ENCODE results near the gene OR2T3.
"Not testable (repeated sequence)": the region's sequence is repeated elsewhere in the genome, so short reads cannot be mapped to it uniquely, and the experiment has no call there.

Gene OR2T3, protein sequence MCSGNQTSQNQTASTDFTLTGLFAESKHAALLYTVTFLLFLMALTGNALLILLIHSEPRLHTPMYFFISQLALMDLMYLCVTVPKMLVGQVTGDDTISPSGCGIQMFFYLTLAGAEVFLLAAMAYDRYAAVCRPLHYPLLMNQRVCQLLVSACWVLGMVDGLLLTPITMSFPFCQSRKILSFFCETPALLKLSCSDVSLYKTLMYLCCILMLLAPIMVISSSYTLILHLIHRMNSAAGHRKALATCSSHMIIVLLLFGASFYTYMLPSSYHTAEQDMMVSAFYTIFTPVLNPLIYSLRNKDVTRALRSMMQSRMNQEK

GRCh38 chr1:248473051-248473450 is at the start of gene OR2T3:
Gene OR2T3, plus strand, starts transcription at chr1:248473351. Its CDS starts 0 bp downstream, at chr1:248473351.
- H3K9me3 ChIP-seq (ENCODE audit: control insufficient read depth, low read length); H3K27me3 ChIP-seq (ENCODE audit: control insufficient read depth, insufficient read depth, low read length); H3K4me3 ChIP-seq (ENCODE audit: low read length); H3K36me3 ChIP-seq (ENCODE audit: control insufficient read depth, insufficient read depth, low read length); H3K4me1 ChIP-seq (ENCODE audit: control insufficient read depth, insufficient read depth, low read length); H3K9ac ChIP-seq (ENCODE audit: low read length): not testable (repeated sequence)

- not testable (repeated sequence) for H3K36me3 ChIP-seq (ENCODE audit: control insufficient read depth, insufficient read depth, low read length); H3K4me1 ChIP-seq (ENCODE audit: control insufficient read depth, insufficient read depth, low read length); H3K9ac ChIP-seq (ENCODE audit: low read length); H3K4me3 ChIP-seq (ENCODE audit: low read length); H3K27me3 ChIP-seq (ENCODE audit: control insufficient read depth, insufficient read depth, low read length); H3K9me3 ChIP-seq (ENCODE audit: control insufficient read depth, low read length)
These were observed 45.5 kb upstream of the OR2T3 start for GRCh38 chr1:248427526-248428191.

DNA sequence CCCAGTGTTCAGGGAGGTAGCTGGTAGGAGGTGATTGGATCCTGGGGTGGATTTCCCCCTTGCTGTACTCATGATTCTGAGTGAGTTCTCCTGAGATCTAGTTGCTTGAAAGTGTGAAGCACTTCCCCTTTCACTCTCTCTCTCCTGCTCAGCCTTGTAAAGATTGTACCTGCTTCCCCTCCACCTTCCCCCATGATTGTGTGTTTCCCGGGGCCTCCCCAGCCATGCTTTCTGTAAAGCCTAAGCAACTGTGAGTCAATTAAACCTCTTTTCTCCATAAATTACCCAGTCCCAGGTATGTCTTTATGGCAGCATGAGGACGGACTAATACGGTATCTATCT is 45.0 kb upstream of the OR2T3 start:
- H3K27me3 ChIP-seq (ENCODE audit: control insufficient read depth, insufficient read depth, low read length); H3K4me1 ChIP-seq (ENCODE audit: control insufficient read depth, insufficient read depth, low read length); H3K36me3 ChIP-seq (ENCODE audit: control insufficient read depth, insufficient read depth, low read length); H3K9ac ChIP-seq (ENCODE audit: low read length); H3K9me3 ChIP-seq (ENCODE audit: control insufficient read depth, low read length); H3K4me3 ChIP-seq (ENCODE audit: low read length): not testable (repeated sequence)

DNA sequence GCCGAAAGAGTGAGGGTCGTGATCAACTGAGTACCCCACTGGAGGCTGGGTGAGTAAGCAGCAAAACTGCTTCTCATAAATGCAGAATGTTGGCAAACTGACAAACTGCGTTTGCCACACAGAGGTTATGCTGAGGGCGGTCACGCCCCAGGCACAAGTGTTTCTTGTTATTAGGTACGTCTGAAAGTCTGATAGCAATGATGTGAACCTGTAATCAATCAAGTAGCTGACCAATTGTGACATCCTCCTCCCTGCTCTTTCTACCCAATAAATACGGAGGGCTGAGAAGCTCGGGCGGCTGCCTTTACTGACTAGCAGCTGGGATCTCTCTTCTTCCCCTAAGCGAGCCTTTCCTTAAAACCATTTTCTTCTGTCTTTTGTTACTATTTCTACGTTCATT is 41.5 kb upstream of the OR2T3 start:
- H3K9ac ChIP-seq (ENCODE audit: low read length); H3K4me1 ChIP-seq (ENCODE audit: control insufficient read depth, insufficient read depth, low read length); H3K36me3 ChIP-seq (ENCODE audit: control insufficient read depth, insufficient read depth, low read length); H3K9me3 ChIP-seq (ENCODE audit: control insufficient read depth, low read length); H3K27me3 ChIP-seq (ENCODE audit: control insufficient read depth, insufficient read depth, low read length); H3K4me3 ChIP-seq (ENCODE audit: low read length): not testable (repeated sequence)

DNA sequence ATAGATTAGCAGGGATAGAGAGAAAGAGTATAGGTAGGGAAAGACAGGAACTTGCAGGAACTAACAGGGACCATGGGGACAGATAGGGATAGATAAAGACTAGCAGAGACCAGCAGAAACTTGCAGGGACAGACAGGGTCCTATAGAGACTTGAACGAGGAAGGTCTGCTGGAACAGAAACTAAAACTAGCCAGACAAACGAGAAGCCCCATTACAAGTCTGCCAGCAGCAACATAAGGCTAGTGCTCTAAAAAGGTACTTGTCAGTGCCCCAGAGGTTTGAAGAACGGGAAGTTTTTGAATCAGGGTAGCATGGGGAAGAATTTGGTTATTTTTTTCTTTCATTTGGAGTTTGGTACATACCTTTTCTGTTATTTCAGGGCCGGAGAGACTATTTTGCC is 41.0 kb upstream of the OR2T3 start:
- not testable (repeated sequence) for H3K36me3 ChIP-seq (ENCODE audit: control insufficient read depth, insufficient read depth, low read length); H3K4me1 ChIP-seq (ENCODE audit: control insufficient read depth, insufficient read depth, low read length); H3K27me3 ChIP-seq (ENCODE audit: control insufficient read depth, insufficient read depth, low read length); H3K9ac ChIP-seq (ENCODE audit: low read length); H3K9me3 ChIP-seq (ENCODE audit: control insufficient read depth, low read length); H3K4me3 ChIP-seq (ENCODE audit: low read length)

GRCh38 chr1:248433811-248434415 is 39.2 kb upstream of the OR2T3 start:
- not testable (repeated sequence) for H3K36me3 ChIP-seq (ENCODE audit: control insufficient read depth, insufficient read depth, low read length); H3K4me3 ChIP-seq (ENCODE audit: low read length)

GRCh38 chr1:248434913-248435312 is 38.2 kb upstream of the OR2T3 start:
- H3K36me3 ChIP-seq (ENCODE audit: control insufficient read depth, insufficient read depth, low read length); H3K4me3 ChIP-seq (ENCODE audit: low read length); H3K9me3 ChIP-seq (ENCODE audit: control insufficient read depth, low read length); H3K27me3 ChIP-seq (ENCODE audit: control insufficient read depth, insufficient read depth, low read length); H3K9ac ChIP-seq (ENCODE audit: low read length); H3K4me1 ChIP-seq (ENCODE audit: control insufficient read depth, insufficient read depth, low read length): not testable (repeated sequence)

More at GRCh38 chr1:248433811-248434415, 39.2 kb upstream of the OR2T3 start:
- H3K9ac ChIP-seq (ENCODE audit: low read length); H3K27me3 ChIP-seq (ENCODE audit: control insufficient read depth, insufficient read depth, low read length); H3K9me3 ChIP-seq (ENCODE audit: control insufficient read depth, low read length); H3K4me1 ChIP-seq (ENCODE audit: control insufficient read depth, insufficient read depth, low read length): not testable (repeated sequence)

DNA sequence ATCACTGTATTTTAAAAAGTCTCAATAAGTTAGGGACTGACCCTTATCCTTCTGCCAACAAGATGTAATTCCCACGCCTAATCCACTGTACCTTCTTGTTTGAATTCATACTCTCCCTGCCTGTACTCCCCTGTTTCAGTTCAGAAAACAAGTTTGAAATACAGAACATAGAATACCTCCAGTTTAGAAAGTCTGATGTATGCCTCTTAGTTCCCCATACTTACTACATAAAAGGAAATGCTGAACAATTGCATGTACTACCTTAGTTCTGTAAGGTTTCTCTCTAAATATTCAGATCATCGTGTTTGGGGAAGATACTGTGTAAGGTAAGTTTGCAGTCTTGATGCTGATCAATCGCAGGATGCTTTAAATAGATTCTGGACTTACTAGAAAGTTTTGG is 36.8 kb upstream of the OR2T3 start:
- not testable (repeated sequence) for H3K4me1 ChIP-seq (ENCODE audit: control insufficient read depth, insufficient read depth, low read length); H3K9me3 ChIP-seq (ENCODE audit: control insufficient read depth, low read length); H3K4me3 ChIP-seq (ENCODE audit: low read length)

DNA sequence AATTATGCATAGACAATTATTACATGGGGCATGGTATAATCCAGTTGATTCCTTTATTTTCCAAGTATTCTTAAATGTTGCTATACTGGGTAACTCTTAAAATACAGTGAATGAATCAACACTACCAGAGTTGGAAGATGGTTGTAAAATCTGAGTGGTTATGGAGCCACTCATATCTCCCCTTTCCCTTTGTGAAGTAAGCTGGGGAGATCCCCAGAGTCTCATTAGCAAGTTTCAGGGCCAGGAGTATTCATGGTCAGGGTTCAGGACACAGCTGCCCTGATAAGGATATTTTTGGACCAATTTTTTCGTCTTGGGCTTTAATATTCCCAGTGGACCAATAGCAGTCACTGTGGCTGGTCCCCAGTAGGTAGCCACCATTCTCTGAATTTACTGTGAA is 34.5 kb upstream of the OR2T3 start:
- not testable (repeated sequence) for H3K9me3 ChIP-seq (ENCODE audit: control insufficient read depth, low read length); H3K4me3 ChIP-seq (ENCODE audit: low read length); H3K36me3 ChIP-seq (ENCODE audit: control insufficient read depth, insufficient read depth, low read length); H3K9ac ChIP-seq (ENCODE audit: low read length); H3K27me3 ChIP-seq (ENCODE audit: control insufficient read depth, insufficient read depth, low read length); H3K4me1 ChIP-seq (ENCODE audit: control insufficient read depth, insufficient read depth, low read length)

More for the DNA sequence above, 36.8 kb upstream of the OR2T3 start:
- not testable (repeated sequence) for H3K9ac ChIP-seq (ENCODE audit: low read length); H3K36me3 ChIP-seq (ENCODE audit: control insufficient read depth, insufficient read depth, low read length); H3K27me3 ChIP-seq (ENCODE audit: control insufficient read depth, insufficient read depth, low read length)

DNA sequence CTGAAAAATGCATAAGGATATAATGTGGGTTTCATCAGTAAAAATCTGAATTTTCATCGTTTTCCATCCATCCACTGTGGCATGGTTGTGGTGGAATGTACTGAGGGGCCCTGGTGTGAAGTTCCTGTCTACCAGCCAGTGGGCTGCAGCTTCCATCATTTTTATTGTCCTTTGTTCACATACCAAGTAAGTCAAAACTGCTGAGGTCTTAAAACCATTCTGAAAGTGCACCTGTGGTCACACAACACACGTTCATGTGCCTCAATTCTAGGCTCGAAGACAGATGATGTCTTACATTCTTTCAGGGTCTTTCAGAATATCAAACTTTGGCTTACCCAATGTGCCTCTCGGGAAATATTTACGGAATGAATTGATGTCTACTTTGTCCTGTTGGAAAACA is 33.9 kb upstream of the OR2T3 start:
- not testable (repeated sequence) for H3K4me1 ChIP-seq (ENCODE audit: control insufficient read depth, insufficient read depth, low read length); H3K4me3 ChIP-seq (ENCODE audit: low read length); H3K36me3 ChIP-seq (ENCODE audit: control insufficient read depth, insufficient read depth, low read length); H3K9ac ChIP-seq (ENCODE audit: low read length); H3K27me3 ChIP-seq (ENCODE audit: control insufficient read depth, insufficient read depth, low read length); H3K9me3 ChIP-seq (ENCODE audit: control insufficient read depth, low read length)

DNA sequence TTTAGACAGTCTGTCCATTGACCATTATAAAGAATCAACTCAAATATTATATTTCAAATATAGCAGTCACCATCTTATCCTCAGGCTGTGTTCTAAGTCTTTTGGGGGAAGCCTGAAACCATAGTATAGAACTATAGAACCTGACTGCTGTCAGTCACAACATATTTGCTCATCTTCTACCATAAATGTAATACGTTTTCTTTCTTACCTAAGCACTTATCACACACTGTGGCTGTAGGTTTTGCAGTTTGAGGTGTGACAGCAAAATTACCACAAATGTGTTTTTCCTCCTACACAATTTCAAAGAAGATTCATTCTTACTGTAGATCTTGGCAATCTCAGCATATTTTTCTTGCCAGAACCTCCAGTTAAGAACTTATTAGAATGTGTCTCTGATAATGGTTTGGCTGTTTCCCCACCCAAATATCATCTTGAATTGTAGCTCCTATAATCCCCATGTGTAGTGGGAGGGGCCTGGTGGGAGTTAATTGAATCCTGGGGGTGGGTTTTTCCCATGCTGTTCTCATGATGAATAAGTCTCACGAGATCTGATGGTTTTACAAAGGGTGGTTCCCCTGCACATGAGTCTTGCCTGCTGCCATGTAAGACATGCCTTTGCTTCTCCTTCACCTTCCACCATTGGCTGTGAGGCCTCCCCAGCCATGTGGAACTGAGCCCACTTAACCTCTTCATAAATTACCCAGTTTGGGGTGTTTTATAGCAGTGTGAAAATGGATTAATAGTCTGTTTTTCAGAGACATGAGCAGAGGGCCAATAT is 30.5 kb upstream of the OR2T3 start:
- not testable (repeated sequence) for H3K36me3 ChIP-seq (ENCODE audit: control insufficient read depth, insufficient read depth, low read length); H3K9ac ChIP-seq (ENCODE audit: low read length); H3K4me3 ChIP-seq (ENCODE audit: low read length); H3K9me3 ChIP-seq (ENCODE audit: control insufficient read depth, low read length); H3K27me3 ChIP-seq (ENCODE audit: control insufficient read depth, insufficient read depth, low read length); H3K4me1 ChIP-seq (ENCODE audit: control insufficient read depth, insufficient read depth, low read length)

DNA sequence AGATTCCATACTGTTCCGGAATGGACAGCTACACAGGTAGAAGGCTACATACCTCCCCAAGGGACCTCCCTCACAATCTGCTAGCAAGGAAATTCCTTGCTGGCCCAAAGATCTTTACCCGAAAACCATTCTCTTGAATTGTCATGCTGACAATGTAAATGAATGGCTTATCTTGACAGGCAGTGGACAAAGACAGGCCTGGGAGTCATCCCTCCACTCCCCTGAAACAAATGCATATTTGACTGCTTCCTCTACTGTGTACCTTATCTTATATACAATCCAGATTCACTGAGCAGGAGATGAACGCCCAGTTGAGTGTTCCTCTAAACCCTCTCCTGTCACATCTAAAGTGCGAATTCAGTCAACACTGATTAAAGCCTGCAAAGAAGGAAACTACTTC is 28.5 kb upstream of the OR2T3 start:
- H3K36me3 ChIP-seq (ENCODE audit: control insufficient read depth, insufficient read depth, low read length); H3K9me3 ChIP-seq (ENCODE audit: control insufficient read depth, low read length); H3K9ac ChIP-seq (ENCODE audit: low read length); H3K4me3 ChIP-seq (ENCODE audit: low read length); H3K27me3 ChIP-seq (ENCODE audit: control insufficient read depth, insufficient read depth, low read length); H3K4me1 ChIP-seq (ENCODE audit: control insufficient read depth, insufficient read depth, low read length): not testable (repeated sequence)
